Testis (tissue), 3 donors: ENCODE data around the gene IGSF10. TPM values are rescaled to one million over a fixed set of nuclear protein-coding genes. Genes with fewer than 3 reads are reported as not detected.
A peak's percentile ranks its signal among the peaks of the same experiment; 100 is the strongest.
"Not testable (repeated sequence)": the region's sequence is repeated elsewhere in the genome, so short reads cannot be mapped to it uniquely, and the experiment has no call there.

ENCODE experiments used
- DNase-seq: peaks from one replicate; pipeline ENCODE4 v3.0.0-alpha.2; 2019
- H3K27ac ChIP-seq, 2 donors: fragments of 200-600 bp; sonication (generic); one replicate each; pipeline ENCODE4 v1.5.1; 2019
- H3K27me3 ChIP-seq: fragments of 200-600 bp; sonication (generic); one replicate; pipeline ENCODE4 v1.5.1; 2019
- H3K36me3 ChIP-seq: fragments of 200-600 bp; sonication (generic); one replicate; pipeline ENCODE4 v1.5.1; 2017; ENCODE audit warnings: low read depth; ENCODE audit errors: missing control alignments
- H3K4me1 ChIP-seq: fragments of 200-600 bp; sonication (generic); one replicate; pipeline ENCODE4 v1.5.1; 2019
- H3K4me3 ChIP-seq, 2 donors: fragments of 200-600 bp; sonication (generic); one replicate each; pipeline ENCODE4 v1.5.1; 2017 to 2019
- H3K9me3 ChIP-seq: fragments of 200-600 bp; sonication (generic); one replicate; pipeline ENCODE4 v1.5.1; 2017
- CTCF ChIP-seq, 3 experiments: fragments of 450-650 bp in 2 of 3; fragments of 200-600 bp in 1 of 3; sonication (generic) in 1 of 3; IDR thresholded peaks; one replicate each; pipeline ENCODE4 v1.5.1; 2016 to 2019; ENCODE audit warnings: antibody characterized with exemption in 3 of 3, mild to moderate bottlenecking in 2 of 3, moderate library complexity in 1 of 3
- POLR2A ChIP-seq: fragments of 450-650 bp; IDR thresholded peaks from one replicate; pipeline ENCODE4 v1.6.1; 2017; ENCODE audit warnings: antibody characterized with exemption, mild to moderate bottlenecking, moderate library complexity
- WGBS, 2 donors: methylation state at CpG; one replicate each; pipeline ENCODE4 v1.1.5; 2018; 5-methylcytosine and 5-hydroxymethylcytosine counted together
- intact Hi-C: fragments of 100-400 bp; cut with DNase I; formaldehyde crosslinking; loops from one replicate; pipeline ENCODE4 v1.15.1; 2023; ENCODE audit warnings: low total_unique reads
- polyA plus RNA-seq: library from polyadenylated mRNA; stranded (reverse); fragments of 350-450 nt; fragmentation: Illumina TruSeq; extraction: RNeasy Lipid Tissue Mini Kit (QIAGEN cat#74804); gene quantifications from one replicate; pipeline ENCODE4 v1.2.3, GENCODE V29; 2014; ENCODE audit warnings: low read depth, low replicate concordance; ENCODE audit not compliant: insufficient read depth
- total RNA-seq, 2 donors: library from RNA; depleted of rRNA; stranded (reverse); fragments of >200 nt; gene quantifications; one replicate each; pipeline ENCODE4 v1.2.3, GENCODE V29; 2016

Gene IGSF10
- total and polyA plus RNA-seq, 3 donors from 2014 or later, result 5.6 to 26.1 (median 12.3) TPM

- Histone ChIP-seq H3K4me3 (no peak overlapping the region), H3K36me3 (no peaks in the 10 kb centered on the region), H3K27me3 (no peaks in the 10 kb centered on the region), H3K9me3 (no peaks in the 10 kb centered on the region), H3K27ac (peak overlapping the region in 1 of 2 donors; percentile 50), H3K4me1 (peaks cover 6% of the 10 kb centered on the region)
- intact Hi-C loops, result no loop called here
- no peak for DNase-seq
- TF ChIP-seq POLR2A, result no peak
- no peak for TF ChIP-seq CTCF (IDR thresholded peaks at IDR 0.05)
- WGBS, 2 donors, result 41 to 53% methylated on average over 4 of the region's 4 CpGs
Observed at GRCh38 chr3:151501923-151502632, 41.2 kb upstream of the IGSF10 start.

GRCh38 chr3:151501171-151501922, 40.5 kb upstream of the IGSF10 start:
- H3K27ac ChIP-seq, result peak overlapping the region in 1 of 2 donors; percentile 50
- no peaks in the 10 kb centered on the region for H3K9me3 ChIP-seq
- H3K4me1 ChIP-seq, result peaks cover 6% of the 10 kb centered on the region
- WGBS, 2 donors, result 48 to 61% methylated on average over 5 of the region's 5 CpGs
- no peak overlapping the region for H3K4me3 ChIP-seq
- H3K27me3 ChIP-seq, result no peaks in the 10 kb centered on the region
- H3K36me3 ChIP-seq, result no peaks in the 10 kb centered on the region
- no peak for TF ChIP-seq CTCF (IDR thresholded peaks at IDR 0.05)
- TF ChIP-seq POLR2A, result no peak
- intact Hi-C loops, result no loop called here
- DNase-seq, result no peak

GRCh38 chr3:151499168-151499567, 38.3 kb upstream of the IGSF10 start:
- no peak overlapping the region for H3K4me3 ChIP-seq

DNA sequence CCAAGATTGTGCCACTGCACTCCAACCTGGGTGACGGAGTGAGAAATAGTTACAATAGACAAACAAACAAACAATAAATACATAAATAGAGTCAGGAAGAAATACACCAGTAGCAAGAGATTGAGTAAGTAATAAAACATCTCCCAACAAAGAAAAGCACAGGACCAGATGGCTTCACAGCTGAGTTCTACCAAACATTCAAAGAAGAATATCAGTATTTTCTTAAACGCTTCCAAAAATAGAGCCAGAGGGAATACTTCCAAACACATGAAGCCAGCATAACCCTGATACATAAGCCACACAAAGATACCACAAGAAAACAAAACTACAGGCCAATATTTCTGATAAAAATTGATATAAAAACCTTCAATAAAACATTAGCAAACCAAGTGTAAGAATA, 30.7 kb upstream of the IGSF10 start:
- TF ChIP-seq POLR2A (no peak), CTCF (IDR thresholded peaks at IDR 0.05) (no peak)
- Histone ChIP-seq H3K9me3 (no peaks in the 10 kb centered on the region), H3K4me3 (no peak overlapping the region), H3K27me3 (no peaks in the 10 kb centered on the region), H3K4me1 (no peaks in the 10 kb centered on the region), H3K27ac (no peak overlapping the region), H3K36me3 (no peaks in the 10 kb centered on the region)
- WGBS, 2 donors, result 61 to 71% methylated on average over 2 of the region's 2 CpGs
- intact Hi-C loops, result no loop called here
- no peak for DNase-seq

More at GRCh38 chr3:151499168-151499567, 38.3 kb upstream of the IGSF10 start:
- WGBS, 2 donors, result 56 to 72% methylated on average over 3 of the region's 3 CpGs
- TF ChIP-seq POLR2A, result no peak
- TF ChIP-seq CTCF (IDR thresholded peaks at IDR 0.05), result no peak
- peaks cover 6% of the 10 kb centered on the region for H3K4me1 ChIP-seq
- H3K36me3 ChIP-seq, result no peaks in the 10 kb centered on the region
- DNase-seq, result no peak
- H3K27ac ChIP-seq, result no peak overlapping the region
- H3K9me3 ChIP-seq, result no peaks in the 10 kb centered on the region
- no peaks in the 10 kb centered on the region for H3K27me3 ChIP-seq
- intact Hi-C loops, result no loop called here

GRCh38 chr3:151487833-151488232, 27.0 kb upstream of the IGSF10 start:
- H3K36me3 ChIP-seq, DNase-seq, H3K4me1 ChIP-seq, H3K4me3 ChIP-seq, H3K27ac ChIP-seq, H3K27me3 ChIP-seq, H3K9me3 ChIP-seq, intact Hi-C loops: not testable (repeated sequence)
